DMS79 (cell line): ENCODE measurements around the gene B3GAT3.
"Not testable (repeated sequence)": the region's sequence is repeated elsewhere in the genome, so short reads cannot be mapped to it uniquely, and the experiment has no call there.

ENCODE experiments used
- DNase-seq: peaks from one replicate; lab custom pipeline; 2025; lab: John Stamatoyannopoulos, UW

Gene B3GAT3

GRCh38 chr11:62603776-62604299, 17.9 kb downstream of the B3GAT3 start:
- DNase-seq, result no peak

- DNase-seq, result peak; percentile 21
Observed at GRCh38 chr11:62603072-62603408, 18.7 kb downstream of the B3GAT3 start.

GRCh38 chr11:62602141-62603071, 19.4 kb downstream of the B3GAT3 start:
- peak; percentile 68 for DNase-seq

- DNase-seq, result peak; percentile 94
Observed at GRCh38 chr11:62601372-62602140, 20.2 kb downstream of the B3GAT3 start, which contains the start of gene MTA2. Gene MTA2, minus strand, starts transcription at chr11:62601865. Its CDS starts 415 bp downstream, at chr11:62601450.

- DNase-seq, result no peak
Observed at GRCh38 chr11:62601122-62601371, 20.7 kb downstream of the B3GAT3 start.

- no peak for DNase-seq
Observed at GRCh38 chr11:62600367-62601121, 21.2 kb downstream of the B3GAT3 start.

GRCh38 chr11:62599901-62600300, 21.9 kb downstream of the B3GAT3 start:
- no peak for DNase-seq

- DNase-seq, result peak; percentile 88
Observed at GRCh38 chr11:62599069-62599696, 22.6 kb downstream of the B3GAT3 start.

- DNase-seq, result no peak
Observed at GRCh38 chr11:62595124-62595523, 26.7 kb downstream of the B3GAT3 start.

GRCh38 chr11:62593434-62594044, 28.2 kb downstream of the B3GAT3 start:
- DNase-seq, result peak; percentile 3

- DNase-seq, result no peak
Observed at GRCh38 chr11:62592989-62593421, 28.8 kb downstream of the B3GAT3 start.

- DNase-seq, result no peak
Observed at GRCh38 chr11:62592146-62592815, 29.5 kb downstream of the B3GAT3 start.

GRCh38 chr11:62591448-62592145, 30.2 kb downstream of the B3GAT3 start, which contains the start of gene TUT1:
Gene TUT1, minus strand, starts transcription at chr11:62591523. Its CDS starts 38 bp downstream, at chr11:62591485.
- DNase-seq, result peak; percentile 99

GRCh38 chr11:62588966-62589637, 32.7 kb downstream of the B3GAT3 start:
- DNase-seq, result no peak

GRCh38 chr11:62585356-62585755, 36.4 kb downstream of the B3GAT3 start:
- DNase-seq, result not testable (repeated sequence)

- not testable (repeated sequence) for DNase-seq
Observed at GRCh38 chr11:62581735-62582134, 40.1 kb downstream of the B3GAT3 start.

- DNase-seq, result no peak
Observed at GRCh38 chr11:62580959-62581715, 40.6 kb downstream of the B3GAT3 start.

GRCh38 chr11:62579252-62579651, 42.5 kb downstream of the B3GAT3 start:
- DNase-seq, result no peak

- no peak for DNase-seq
Observed at GRCh38 chr11:62578541-62578940, 43.2 kb downstream of the B3GAT3 start.
